ENCODE results near the gene VPS45. TPM values are rescaled to one million over a fixed set of nuclear protein-coding genes. Genes with fewer than 3 reads are reported as not detected.
"Not testable (repeated sequence)": the region's sequence is repeated elsewhere in the genome, so short reads cannot be mapped to it uniquely, and the experiment has no call there.

The VPS45 gene
- total RNA-seq, 1 donor from 2014 or later = 64.1 TPM

GRCh38 chr1:150127464-150127863, 59.9 kb downstream of the VPS45 start:
- DNase-seq (ENCODE audit: low read depth) = no peak

GRCh38 chr1:150127868-150128267, 60.3 kb downstream of the VPS45 start:
- no peak for DNase-seq (ENCODE audit: low read depth)

- DNase-seq (ENCODE audit: low read depth) = no peak
These were observed 64.8 kb downstream of the VPS45 start for GRCh38 chr1:150132372-150132771.

- no peak for DNase-seq (ENCODE audit: low read depth)
These were observed 67.0 kb downstream of the VPS45 start for GRCh38 chr1:150134537-150134936.

GRCh38 chr1:150135400-150135799, 67.8 kb downstream of the VPS45 start:
- not testable (repeated sequence) for DNase-seq (ENCODE audit: low read depth)

DNA sequence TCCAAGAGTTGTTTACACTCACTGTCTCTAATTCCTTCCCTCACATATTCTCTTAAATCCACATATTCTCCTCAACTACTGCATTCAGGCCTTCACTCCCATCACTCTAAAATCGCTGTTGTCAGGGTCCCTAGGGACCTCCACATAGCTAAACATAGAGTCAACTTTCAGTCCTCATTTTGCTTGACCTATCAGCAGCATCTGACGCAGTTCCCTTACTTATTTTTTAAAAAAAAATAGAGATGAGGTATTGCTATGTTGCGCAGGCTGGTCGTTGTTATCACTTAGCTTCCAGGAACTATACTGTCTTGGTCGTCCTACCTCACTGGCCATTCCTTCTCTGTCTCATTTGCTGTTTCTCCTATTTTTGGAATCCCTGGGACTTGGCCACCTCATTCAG, 70.5 kb downstream of the VPS45 start:
- no peak for DNase-seq (ENCODE audit: low read depth)

DNA sequence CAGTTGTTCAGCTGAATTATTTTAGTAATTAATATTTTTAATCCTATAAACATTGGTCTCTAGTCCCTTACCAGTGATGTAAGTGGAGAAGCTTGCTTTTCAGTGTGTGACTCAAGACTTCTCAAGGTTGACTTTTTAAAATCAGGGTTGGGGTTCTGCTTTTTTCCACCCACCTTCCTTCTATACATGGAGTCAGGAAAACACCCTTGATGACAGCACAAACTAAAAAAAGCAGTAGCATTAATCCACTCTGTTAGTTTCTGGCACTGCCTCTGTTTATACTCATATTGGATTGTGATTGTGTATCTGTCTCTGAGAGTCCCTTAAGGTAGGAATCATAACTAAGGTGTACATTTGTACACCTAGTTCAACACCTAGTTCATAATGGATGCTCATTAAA, 73.9 kb downstream of the VPS45 start:
- no peak for DNase-seq (ENCODE audit: low read depth)

DNA sequence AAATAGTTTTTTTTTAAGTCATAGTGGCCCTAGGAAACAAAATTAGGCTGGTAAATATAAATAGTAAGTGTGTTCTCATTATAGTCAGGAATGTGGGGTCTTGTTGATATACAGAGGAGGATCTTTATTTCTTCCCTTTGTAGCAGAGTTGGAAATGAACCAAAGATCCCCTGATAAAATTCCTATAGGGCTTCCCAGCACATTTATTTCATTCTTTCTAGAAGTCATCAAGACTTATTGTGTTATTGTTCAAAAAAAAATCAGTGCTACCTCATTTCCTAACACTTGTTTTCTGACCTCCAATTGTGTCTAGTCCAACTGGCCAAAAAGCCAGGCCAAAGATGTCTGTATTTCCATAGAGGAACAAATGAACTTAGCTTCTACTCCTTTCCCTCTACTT, 74.5 kb downstream of the VPS45 start:
- no peak for DNase-seq (ENCODE audit: low read depth)

DNA sequence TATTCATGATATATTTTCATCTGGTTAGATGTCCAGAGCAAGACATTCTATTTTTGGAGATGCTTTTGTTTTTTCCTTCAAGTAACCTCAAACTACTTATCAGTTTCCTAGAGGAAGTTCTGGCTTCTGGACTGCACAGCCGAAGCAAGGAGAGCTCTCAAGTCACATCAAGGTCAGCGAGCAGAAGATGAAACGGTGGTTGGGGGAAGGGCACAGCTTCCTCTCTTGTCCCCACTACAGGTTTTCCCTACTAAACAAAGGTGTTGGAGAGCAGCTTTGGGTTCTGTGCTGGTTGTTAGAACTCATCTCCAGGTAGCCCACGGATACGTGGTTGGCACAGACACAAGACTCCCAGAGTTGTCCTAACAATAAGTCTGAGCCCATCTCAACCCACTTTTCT, 77.0 kb downstream of the VPS45 start:
- DNase-seq (ENCODE audit: low read depth) = no peak

DNA sequence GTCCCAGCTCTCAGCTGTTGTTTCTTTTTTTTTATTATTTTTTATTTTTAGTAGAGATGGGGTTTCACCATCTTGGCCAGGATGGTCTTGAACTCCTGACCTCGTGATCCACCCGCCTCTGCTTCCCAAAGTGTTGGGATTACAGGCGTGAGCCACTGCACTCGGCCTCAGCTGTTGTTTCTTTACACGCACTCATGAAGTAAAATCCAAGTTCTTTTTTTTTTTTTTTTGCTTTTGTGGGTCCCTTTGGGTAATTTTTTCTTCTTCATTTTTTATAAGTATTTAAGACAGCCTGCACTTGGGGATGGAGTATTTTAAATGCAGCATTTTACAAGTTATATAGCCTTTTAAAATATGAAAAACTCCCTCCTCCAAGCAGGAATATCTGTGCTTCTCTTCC, 78.4 kb downstream of the VPS45 start:
- not testable (repeated sequence) for DNase-seq (ENCODE audit: low read depth)

DNA sequence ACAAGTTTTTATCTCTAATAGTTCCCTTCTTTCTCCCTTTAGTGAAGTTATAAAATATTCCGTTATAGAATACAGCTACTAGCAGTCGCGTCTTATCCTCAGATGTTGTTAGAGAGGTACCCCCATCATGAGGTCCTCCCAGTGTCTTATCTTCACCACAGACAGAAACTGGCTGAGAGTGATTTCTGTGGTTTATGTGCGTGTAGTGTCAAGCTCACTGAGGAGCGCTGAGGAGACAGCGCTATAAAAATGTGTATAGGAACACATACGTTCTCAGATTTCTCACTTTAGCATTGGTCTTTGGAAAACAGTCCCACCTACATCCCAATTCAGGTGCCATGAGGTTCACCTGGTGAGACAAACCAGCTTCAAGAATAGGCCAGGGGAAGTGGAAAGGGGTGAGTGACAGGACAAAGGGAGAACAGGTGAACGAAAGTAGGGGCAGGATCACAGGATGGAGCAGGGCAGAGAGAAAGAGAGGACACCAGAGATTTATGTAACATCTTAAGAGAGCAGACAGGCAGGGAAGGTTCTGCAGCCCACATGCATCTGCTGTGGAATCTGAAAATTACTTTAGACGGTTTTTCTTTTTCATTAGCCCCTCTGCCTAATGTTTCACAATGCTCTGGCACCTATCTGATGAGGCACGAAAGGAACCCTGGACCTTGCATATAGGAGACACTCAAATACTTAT, 79.4 kb downstream of the VPS45 start:
- no peak for DNase-seq (ENCODE audit: low read depth)

DNA sequence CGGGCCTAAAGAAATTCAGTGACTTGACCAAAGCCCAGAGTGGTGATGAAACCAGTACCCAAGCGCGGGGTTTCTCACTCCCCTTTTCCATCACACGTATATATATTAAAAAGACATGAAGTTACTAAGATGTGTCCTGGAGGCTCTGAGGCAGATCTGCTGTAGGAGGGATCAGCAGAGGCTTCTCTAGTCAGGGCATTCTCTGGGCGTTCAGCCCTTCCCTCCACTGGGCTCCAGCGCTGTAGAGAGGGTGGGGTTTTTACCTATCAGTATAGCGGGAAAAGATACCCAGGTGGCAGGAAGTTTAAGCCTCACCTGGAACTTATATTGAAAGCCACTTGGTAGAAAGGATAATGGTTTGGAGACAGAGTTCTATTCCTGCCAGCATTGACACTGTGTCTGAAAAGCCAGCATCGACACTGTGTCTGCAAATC, 81.3 kb downstream of the VPS45 start:
- DNase-seq (ENCODE audit: low read depth) = no peak

DNA sequence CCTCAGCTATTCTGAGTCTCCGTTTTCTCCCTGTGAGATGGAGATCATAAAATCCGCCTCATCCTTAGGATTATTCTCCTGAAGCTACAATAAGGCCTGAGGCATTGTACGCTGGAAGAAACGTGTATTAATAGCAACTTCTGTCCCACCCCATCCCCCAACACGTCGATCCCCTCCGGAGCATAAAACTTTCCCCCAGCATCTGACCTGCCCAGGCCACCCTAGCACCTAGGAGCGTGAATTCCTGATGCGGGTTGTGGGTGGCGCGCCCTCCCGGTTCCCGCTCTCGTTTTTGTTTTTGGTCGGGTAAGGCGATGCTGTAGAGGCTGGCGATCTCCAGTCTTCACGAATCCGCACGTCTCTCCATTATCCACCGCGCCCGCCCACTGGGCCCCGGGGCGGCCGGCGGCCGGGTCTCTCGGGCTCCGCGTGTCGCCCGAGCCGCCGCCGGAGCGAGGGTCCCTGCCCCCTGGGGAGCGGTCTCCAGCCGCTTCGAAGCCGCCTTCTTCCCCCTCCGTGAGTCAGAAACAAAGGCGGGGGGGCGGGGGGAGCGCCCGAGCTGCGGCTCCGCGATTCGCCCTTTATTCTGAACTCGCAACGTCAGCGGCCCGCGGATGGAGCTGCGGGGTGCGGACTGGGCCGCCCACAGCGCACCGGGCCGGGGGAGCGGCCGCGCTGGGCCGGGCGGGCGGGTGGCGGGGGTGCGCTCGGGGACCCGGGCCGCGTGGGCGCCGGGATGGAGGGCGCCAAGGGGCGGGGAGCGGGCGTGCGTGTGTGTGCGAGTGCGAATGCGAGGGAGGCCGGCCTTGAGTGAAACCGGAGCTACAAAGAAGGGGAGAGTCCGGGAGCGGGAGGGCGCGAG, 81.9 kb downstream of the VPS45 start, which contains the start of gene PLEKHO1:
Gene PLEKHO1, plus strand, starts transcription at position 646 of the 862 bp plus-strand sequence. CDS start 342 bp downstream, outside the sequence.
- DNase-seq (ENCODE audit: low read depth) = peak; percentile 87

- DNase-seq (ENCODE audit: low read depth) = no peak
These were observed 82.8 kb downstream of the VPS45 start for GRCh38 chr1:150150133-150151021.

- peak; percentile 50 for DNase-seq (ENCODE audit: low read depth)
These were observed 84.0 kb downstream of the VPS45 start for GRCh38 chr1:150151291-150152181.

DNA sequence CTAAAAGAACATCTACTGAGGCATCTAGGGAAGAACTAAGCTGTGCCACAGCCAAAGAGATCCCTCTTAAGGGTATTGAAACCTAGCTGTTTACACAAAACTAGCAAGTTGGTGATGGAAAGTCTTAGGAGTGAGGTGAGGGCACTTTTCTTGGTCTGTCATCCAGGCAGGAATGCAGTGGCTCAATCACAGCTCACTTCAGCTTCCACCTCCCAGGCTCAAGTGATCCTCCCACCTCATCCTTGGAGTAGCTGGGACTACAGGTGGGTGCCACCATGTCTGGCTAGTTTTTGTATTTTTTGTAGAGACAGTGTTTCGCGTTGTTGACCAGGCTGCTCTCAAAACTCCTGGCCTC, 84.6 kb downstream of the VPS45 start:
- DNase-seq (ENCODE audit: low read depth) = no peak

GRCh38 chr1:150152772-150153456, 85.3 kb downstream of the VPS45 start:
- peak; percentile 87 for DNase-seq (ENCODE audit: low read depth)

DNA sequence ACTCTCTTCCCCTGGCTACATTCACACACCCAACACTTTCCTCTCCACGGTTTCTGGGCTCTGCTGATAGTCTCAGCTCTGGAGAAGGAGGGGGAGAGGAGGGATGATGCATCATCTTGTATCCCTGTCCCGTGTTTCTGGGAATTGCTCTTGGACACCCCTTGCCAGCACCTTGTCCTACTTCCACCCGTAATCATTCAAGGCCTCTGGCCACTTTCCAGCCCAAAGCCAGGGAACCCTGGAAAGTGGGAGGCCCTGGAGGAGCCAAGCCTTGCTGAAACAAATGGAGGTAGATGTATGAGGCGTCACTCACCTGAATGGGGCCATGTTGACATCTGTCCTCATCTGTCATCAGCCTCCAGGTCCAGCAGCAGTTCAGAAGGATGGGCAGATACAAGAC, 86.6 kb downstream of the VPS45 start:
- no peak for DNase-seq (ENCODE audit: low read depth)

- no peak for DNase-seq (ENCODE audit: low read depth)
These were observed 88.0 kb downstream of the VPS45 start for GRCh38 chr1:150155413-150156071.
